GM06990 (cell line): ENCODE measurements around the gene ADAMTS14.

Experiments
- DNase-seq: peaks from one replicate; pipeline ENCODE4 v3.0.0-alpha.2; 2011; ENCODE audit not compliant: insufficient read length; ENCODE audit errors: extremely low read depth
- H3K27me3 ChIP-seq: replicated peaks from 2 replicates; pipeline ENCODE4 v1.6.0; 2011; ENCODE audit warnings: low read length; ENCODE audit not compliant: control insufficient read depth, insufficient read depth
- H3K36me3 ChIP-seq: 2 replicates; pipeline ENCODE4 v1.5.1; 2011; ENCODE audit warnings: low read length; ENCODE audit not compliant: control insufficient read depth, insufficient read depth
- H3K4me3 ChIP-seq: replicated peaks from 2 replicates; pipeline ENCODE4 v1.5.1; 2011; ENCODE audit warnings: low read depth, mild to moderate bottlenecking, control low read depth, low read length
- TF ChIP-seq, protein P1 (sequence below): IDR thresholded peaks from 2 replicates; pipeline ENCODE4 v1.5.1; 2011; ENCODE audit warnings: low read length, control low read depth, mild to moderate bottlenecking, inconsistent platforms; ENCODE audit not compliant: insufficient read depth, poor library complexity, severe bottlenecking

Gene ADAMTS14

DNA sequence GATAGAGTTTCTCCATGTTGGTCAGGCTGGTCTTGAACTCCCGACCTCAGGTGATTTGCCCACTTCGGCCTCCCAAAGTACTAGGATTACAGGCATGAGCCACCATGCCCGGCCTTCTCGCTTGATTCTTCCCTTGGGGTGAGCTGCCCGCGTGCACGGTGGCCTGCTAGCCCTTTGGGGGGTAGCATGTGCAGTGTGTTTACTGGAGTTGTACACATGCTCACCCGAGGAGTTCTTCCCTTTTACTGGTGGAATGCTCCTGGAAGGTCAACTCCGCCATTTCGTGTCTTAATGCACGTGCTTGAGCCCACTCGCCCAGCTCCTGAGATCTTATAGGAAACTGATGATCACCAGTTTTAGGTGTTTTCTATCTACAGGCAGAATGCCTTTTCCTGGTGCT lies 17.0 kb upstream of the ADAMTS14 start:
- TF ChIP-seq, protein P1, sequence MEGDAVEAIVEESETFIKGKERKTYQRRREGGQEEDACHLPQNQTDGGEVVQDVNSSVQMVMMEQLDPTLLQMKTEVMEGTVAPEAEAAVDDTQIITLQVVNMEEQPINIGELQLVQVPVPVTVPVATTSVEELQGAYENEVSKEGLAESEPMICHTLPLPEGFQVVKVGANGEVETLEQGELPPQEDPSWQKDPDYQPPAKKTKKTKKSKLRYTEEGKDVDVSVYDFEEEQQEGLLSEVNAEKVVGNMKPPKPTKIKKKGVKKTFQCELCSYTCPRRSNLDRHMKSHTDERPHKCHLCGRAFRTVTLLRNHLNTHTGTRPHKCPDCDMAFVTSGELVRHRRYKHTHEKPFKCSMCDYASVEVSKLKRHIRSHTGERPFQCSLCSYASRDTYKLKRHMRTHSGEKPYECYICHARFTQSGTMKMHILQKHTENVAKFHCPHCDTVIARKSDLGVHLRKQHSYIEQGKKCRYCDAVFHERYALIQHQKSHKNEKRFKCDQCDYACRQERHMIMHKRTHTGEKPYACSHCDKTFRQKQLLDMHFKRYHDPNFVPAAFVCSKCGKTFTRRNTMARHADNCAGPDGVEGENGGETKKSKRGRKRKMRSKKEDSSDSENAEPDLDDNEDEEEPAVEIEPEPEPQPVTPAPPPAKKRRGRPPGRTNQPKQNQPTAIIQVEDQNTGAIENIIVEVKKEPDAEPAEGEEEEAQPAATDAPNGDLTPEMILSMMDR: no peak
- DNase-seq: no peak
- H3K36me3 ChIP-seq: no peaks in the 10 kb centered on the region
- H3K27me3 ChIP-seq: no peaks in the 10 kb centered on the region
- H3K4me3 ChIP-seq: no peak overlapping the region

DNA sequence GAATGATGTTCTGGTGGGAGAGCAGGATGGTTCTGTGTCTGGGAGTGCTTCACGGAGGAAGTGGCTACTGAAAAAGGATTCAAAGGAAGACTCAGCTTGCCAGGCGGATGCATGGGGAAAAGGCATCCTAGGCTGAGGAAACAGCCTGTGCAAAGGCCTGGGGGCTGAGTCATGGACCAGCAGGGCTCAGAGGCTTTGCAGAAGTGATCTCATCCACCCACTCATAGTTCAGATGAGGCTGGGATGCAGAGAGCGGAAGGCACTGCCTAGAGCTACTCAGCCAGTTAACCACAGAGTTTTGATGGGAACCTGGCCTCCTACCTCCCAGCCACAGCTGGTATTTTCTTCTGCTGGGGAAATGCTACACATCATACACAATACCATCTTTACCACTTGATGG lies 15.8 kb upstream of the ADAMTS14 start:
- Histone ChIP-seq H3K27me3 (no peaks in the 10 kb centered on the region), H3K36me3 (no peaks in the 10 kb centered on the region), H3K4me3 (no peak overlapping the region)
- no peak for DNase-seq
- TF ChIP-seq, protein P1: no peak

DNA sequence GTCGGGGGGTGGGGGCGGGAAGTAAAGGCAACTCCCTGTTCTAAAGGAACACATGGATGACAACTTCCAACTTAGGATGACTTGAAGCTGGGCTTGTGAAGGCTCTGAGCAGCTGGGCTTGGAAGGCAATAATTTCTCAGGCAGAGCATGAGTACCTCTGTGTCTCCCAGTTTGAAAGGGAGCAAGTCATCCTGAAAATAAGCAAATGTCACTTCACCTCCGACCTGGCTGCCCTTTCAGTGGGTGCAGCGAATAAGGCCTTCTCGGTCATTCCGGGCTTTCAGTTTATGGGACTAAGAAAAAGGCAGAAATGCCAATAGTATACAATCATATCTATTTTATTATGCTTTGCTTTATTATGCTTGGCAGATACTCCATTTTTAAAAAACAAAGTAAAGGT lies 15.3 kb upstream of the ADAMTS14 start:
- DNase-seq: no peak
- Histone ChIP-seq H3K36me3 (no peaks in the 10 kb centered on the region), H3K4me3 (no peak overlapping the region), H3K27me3 (no peaks in the 10 kb centered on the region)
- TF ChIP-seq, protein P1: no peak

DNA sequence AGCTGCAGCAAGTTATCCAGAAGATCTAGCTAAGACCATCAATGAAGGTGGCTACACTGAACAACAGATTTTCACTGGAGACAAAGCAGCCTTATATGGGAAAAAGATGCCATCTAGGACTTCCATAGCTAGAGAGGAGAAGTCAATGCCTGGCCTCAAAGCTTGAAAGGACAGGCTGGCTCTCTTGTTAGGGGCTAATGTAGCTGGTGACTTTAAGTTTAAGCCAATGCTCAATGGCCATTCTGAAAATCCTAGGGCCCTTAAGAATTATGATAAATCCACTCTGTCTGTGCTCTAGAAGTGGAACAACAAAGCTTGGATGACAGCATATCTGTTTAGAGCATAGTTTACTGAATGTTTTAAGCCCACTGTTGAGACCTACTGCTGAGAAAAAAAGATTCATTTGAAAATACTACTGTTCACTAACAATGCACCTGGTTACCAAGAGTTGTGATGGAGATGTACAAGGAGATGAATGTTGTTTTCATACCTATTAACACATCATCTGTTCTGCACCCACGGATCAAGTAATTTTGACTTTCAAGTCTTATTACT lies 13.6 kb upstream of the ADAMTS14 start:
- TF ChIP-seq, protein P1: no peak
- Histone ChIP-seq H3K27me3 (no peaks in the 10 kb centered on the region), H3K4me3 (no peak overlapping the region), H3K36me3 (no peaks in the 10 kb centered on the region)
- no peak for DNase-seq

DNA sequence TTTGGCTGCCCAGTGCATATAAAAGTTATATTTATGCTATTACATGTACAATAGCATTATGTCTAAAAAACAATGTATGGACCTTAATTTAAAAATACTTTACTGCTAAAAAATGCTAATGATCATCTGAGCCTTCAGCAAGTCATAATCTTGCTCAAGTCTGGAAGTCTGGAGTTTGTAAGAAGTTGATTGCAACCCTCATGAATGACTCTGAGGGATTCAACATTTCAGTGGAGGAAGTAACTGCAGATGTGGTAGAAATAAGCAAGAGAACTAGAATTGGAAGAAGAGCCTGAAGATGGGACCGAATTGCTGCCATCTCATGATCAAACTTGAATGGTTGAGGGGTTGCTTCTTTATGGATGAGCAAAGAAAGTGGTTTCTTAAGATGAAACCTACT lies 13.0 kb upstream of the ADAMTS14 start:
- no peaks in the 10 kb centered on the region for H3K27me3 ChIP-seq
- DNase-seq: no peak
- H3K36me3 ChIP-seq: no peaks in the 10 kb centered on the region
- TF ChIP-seq, protein P1: no peak
- no peak overlapping the region for H3K4me3 ChIP-seq

DNA sequence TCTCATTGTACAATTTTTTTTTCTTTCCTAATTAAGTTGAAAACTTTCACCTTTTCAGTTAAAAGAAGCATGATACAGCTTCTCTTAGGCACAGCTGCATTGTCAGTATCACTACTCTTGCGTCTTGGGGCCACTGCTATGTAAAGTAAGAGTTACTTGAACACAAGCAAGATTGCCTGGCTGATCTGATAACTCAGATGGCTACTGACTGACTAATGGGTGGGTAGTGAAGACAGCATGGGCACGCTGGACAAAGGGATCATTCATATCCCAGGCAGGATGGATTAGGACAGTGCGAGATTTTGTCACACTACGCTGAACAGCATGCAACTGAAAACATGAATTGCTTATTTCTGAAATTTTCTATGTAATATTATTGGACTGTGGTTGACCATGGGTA lies 11.6 kb upstream of the ADAMTS14 start:
- no peak overlapping the region for H3K4me3 ChIP-seq
- TF ChIP-seq, protein P1: no peak
- H3K36me3 ChIP-seq: no peaks in the 10 kb centered on the region
- DNase-seq: no peak
- no peaks in the 10 kb centered on the region for H3K27me3 ChIP-seq
